DMS53 (cell line): Measurements from ENCODE around the gene ARTN.

Experiments
- DNase-seq: peaks from one replicate; lab custom pipeline; 2025; lab: John Stamatoyannopoulos, UW

Gene ARTN, protein sequence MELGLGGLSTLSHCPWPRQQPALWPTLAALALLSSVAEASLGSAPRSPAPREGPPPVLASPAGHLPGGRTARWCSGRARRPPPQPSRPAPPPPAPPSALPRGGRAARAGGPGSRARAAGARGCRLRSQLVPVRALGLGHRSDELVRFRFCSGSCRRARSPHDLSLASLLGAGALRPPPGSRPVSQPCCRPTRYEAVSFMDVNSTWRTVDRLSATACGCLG

DNA sequence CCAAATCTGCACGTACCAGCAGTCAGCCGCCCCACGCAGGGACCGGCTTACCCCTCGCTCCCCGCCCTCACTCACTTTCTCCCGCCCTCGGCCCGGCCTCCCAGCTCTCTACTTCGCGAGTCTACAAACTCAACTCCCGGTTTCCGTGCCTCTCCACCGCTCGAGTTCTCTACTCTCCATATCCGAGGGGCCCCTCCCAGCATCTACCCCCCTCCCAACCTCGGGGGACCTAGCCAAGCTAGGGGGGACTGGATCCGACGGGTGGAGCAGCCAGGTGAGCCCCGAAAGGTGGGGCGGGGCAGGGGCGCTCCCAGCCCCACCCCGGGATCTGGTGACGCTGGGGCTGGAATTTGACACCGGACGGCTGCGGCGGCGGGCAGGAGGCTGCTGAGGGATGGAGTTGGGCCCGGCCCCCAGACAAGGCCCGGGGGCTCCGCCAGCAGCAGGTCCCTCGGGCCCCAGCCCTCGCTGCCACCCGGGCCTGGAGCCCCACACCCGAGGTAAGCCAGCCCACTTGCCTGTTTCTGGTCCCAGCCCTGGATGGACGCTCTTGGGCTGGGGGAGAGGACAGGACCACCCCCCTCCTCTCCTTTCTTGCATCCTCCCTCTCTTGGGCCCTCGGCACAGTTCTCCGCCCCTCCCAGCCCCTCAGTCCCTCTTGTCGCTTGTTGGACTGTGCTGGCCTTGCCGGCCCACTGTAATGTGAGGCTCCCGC is at the start of gene ARTN:
Gene ARTN (plus strand): TSS at position 416 of the 715 bp plus-strand sequence. CDS start 1,856 bp downstream, outside the sequence.
- DNase-seq, result peak; percentile 71

GRCh38 chr1:43885279-43885801 is 48.3 kb upstream of the ARTN start:
- no peak for DNase-seq

DNA sequence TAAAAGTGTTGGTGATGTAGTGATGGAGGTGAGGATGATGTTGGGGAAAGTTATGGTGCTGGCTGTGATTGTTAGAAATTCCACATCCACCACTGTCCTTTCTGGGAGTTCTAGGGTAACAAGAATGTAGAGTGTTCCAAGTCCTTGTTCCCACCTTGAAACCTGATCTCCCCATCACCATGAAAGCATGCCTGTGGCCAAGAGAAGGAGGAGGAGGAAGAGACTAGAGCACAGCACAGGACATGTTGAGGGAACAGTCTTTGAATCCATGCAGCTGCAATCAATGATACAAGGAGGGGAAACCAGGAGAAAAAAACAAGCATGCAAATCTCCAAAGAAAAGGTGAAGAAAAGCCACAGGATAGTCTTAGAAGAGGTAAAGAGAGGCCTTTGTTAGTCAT is 45.9 kb upstream of the ARTN start:
- DNase-seq, result no peak

DNA sequence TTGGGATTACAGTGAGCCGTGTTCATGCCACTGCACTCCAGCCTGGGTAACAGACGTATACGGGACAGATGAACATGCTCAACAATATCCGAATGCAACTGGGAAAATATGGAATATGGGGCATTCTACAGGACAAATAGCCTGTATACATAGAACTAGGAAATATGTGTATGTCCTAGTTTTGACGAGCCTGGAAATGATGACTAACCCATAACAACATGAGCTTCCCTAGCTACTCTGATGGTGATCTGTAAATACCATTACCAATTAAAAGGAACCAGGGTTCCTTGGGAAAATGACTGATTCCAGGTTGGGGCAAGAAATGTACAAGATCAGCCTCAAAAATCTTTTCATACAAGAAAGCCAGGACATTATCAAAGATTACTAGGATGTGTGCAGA is 42.8 kb upstream of the ARTN start:
- no peak for DNase-seq

DNA sequence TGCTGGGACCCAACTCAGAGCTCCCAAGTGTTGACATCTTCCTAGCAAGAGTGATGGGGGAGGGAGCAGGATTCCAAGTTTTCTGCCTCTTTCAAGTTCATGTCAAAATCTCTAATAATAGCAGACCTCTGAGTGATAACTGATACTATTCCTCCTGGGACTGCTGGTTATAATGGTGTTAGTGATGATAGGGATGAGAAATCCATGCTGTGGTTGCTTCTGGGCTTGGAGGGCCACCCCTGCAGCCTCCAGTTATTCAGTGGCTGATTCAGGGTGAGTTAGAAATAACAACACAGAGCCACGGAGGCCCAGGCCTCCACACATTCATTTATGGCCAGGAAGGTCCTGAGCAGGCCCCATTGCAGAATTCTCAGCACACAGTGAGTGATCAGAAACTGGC is 40.6 kb upstream of the ARTN start:
- no peak for DNase-seq

DNA sequence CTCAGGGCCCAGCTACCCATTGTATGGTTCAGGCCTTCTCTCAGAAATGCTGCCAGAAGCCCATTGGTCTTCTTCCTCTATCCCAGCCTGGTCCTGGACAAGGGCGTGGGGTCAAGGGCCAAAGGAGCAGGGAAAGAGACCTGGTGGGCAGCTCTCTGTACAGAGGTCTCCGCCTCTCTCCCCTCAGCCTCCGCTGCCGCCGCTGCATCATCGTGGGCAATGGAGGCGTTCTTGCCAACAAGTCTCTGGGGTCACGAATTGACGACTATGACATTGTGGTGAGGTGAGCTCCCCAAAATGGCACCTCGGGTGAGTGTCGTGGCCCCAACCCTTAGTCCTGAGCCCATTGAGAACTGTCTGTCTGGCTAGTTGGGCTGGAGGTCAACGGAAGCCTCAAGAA is 34.6 kb upstream of the ARTN start:
- DNase-seq, result no peak

DNA sequence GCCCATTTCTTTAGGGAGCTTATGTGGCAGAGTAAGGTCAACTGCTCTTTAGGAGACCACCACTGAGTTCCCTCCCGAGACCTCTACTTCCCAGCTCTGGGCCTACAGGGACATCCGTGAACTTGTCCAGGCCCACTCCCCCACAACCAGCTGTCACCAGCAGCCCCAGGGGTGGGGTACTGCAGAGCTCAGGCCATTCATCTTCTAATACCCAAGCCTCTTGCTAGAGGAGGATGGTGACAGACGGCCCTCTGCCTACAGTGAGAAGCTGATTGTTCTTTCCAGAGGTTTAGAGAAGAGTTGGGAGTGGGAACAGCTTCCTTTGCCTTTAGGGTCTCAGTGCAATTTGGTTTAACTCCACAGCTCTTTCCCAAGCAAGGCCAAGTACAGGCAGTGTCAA is 33.2 kb upstream of the ARTN start:
- DNase-seq, result no peak

DNA sequence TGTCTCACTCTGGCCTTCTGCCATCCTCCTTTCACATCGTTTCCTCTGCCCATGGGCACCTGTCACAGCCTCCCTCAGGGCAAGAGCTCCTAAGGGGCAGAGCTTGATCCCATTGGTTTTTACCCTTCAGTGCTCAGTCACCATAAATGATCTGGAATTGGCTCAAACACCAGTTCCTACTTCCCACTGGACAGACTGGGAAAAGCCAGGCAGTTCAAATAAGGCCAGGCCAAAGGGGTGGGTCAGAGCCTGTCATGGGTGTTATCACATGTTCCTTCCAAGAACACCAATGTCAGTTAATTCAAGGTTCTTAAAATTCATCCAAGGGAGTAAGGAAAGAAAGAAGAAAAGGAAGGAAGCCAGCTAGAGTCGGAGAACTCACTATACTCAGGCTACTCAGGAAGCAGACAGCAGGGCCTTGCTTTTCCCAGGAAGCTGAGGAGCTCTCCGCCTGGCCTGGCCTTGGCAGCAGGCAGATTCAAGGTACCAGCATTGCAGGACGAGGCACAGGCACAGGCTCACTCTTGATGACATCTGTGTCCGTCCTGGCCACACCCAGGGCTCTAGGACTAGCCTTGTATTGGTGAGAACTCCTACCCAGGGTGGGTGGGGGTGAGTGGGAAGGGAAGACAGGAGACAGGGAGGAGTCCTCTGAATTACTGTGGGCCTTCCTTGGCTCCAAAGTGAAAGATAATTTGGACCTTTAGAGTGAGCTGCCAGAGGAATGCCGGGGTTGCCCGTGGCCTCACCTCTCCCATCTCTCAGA is 32.2 kb upstream of the ARTN start:
- DNase-seq, result no peak

- DNase-seq, result peak; percentile 36
These were observed 31.4 kb upstream of the ARTN start for GRCh38 chr1:43902058-43902831.

GRCh38 chr1:43904660-43905551 is 28.7 kb upstream of the ARTN start:
- DNase-seq, result no peak

GRCh38 chr1:43908226-43908625 is 25.4 kb upstream of the ARTN start:
- no peak for DNase-seq

DNA sequence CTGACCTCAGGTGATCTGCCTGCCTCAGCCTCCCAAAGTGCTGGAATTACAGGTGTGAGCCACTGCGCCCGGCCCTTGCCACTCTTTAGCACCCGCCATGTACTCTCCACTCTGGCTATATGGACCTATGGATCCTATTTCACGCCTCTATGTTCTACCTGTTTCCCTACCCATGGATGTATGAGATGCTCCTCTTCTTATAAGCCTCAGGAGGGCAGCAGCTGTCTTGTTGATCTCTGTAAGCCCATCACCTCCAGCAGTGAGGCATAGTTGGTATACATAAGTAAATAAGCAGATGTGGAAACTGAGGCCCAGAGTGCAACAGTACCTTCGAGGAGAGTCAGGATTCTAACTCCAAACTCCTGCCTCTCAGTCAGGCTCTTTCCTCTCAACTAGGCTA is 24.7 kb upstream of the ARTN start:
- no peak for DNase-seq

- no peak for DNase-seq
These were observed 23.3 kb upstream of the ARTN start for GRCh38 chr1:43910343-43910742.

DNA sequence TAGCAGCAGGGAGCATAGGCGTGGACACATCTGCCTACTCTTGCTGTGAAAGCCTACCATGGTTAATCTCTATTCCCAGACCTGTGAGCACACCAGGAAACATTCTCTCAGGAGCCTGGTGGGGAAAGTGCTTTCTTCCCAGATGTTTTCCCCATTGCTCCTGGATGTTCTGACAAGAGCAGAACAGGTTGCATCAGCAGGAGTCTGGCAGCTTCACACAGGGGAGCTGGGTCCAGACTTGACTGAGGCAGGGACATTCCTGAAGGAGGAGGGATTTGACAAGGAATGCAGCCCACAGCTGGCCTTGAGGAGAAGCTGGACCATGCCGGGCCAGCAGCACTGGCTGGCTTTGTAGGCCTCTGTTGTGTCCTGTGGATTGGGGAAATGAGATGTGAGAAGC is 21.0 kb upstream of the ARTN start:
- no peak for DNase-seq

DNA sequence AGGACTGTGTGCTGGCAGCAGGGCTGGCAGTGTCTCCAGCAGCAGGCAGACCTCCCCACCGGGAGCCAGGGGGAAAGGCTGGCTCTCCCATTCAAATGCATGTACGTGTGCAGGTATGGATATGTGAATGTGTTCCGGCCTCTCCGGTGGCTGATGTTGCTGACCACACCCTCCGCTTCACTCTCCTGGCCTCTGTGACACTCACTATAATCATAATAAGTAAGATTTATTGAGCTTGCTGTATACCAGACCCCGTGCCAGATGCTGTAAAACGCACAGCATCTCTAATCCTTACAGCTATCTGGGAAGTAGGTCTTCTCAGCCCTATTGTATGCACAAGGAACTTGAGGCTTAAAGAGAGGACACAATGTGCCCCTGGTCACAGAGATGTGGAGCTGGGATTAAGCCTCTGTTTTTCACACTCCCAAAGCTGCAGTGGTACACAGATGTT is 20.5 kb upstream of the ARTN start:
- no peak for DNase-seq

- no peak for DNase-seq
These were observed 19.8 kb upstream of the ARTN start for GRCh38 chr1:43913666-43914360.

DNA sequence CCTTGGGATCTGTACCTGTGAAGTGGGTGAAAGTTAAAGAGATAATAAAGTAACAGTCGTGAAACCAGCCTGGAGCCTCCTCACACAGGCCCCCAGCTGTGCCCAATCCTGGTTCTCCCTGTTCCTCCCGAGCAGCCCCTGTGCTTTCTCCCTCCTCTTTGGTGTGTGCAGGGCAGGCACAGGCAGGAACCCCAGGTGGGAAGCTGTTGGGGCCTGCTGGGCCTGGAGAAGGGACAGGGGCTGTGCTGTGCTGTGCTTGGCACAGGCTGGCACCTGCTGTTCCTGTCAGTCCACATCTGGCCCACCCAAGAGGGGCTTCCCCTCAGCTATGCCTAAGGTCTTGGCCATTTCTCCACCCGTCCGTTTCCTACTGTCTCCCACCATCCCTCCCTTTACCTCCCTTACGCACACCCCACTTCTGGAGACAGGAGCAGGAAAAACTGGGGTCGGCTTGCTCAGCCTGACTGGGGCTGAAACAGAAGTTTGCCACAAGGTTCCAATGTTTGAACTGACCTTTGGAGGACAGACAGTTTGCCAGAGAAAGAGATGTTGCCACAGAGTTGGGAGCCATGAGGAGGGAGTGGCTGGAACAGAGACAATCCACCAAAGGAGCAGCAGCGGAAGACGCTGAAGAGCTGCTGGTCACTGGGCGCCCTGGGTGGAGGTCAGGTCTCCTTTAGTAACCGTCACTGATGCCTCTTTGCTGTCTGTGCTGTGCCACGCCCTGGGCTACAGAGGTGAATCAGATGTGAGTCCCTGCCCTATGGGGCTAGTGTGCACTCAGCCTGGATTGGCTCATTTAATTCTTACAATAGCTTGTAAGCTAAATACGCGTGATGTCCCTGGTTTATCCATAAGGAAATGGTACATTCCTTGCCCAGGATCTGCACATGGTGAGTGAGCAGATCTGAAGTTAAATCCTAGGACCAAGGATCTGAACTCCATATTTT is 18.8 kb upstream of the ARTN start:
- DNase-seq, result no peak

DNA sequence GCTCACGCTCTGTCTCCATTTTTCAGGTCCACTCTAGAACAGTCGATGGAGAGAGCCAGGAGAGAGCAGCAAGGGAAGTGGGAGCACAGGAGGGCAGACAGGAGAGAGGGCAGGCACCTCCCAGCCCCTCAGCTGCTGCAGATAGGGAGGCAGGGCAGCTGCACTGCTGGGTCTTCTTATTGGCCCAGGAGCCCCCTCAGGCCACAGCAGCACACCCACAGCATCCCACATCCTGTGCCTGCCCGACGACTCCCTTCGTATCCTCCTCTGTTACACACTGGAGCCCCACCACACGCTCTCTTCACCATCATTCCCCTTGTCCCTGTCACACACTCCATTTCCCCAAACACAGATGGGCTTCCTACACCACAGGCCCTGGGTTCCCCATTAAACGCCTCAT is 13.7 kb upstream of the ARTN start:
- DNase-seq, result no peak

DNA sequence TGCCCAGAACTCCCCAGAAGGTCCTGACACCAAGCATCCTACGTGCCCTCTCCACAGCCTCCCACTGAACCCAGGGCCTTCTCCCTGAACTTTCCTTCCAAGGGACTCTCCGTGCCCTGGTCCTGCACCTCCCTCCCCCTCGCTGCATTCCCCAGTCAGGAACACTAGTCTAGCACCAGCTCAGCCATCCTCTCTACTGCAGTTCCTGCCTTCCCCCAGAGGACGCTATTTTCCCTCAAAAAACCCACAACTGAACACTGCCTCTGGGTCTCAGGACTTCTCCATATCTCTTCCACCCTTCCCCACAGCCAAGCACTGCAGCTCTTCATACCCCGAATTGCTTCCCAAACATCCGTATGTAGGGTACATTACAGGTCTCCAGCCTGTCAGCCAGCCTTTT is 12.6 kb upstream of the ARTN start:
- no peak for DNase-seq
